Transverse colon (tissue), 4 donors: ENCODE measurements around the gene RAI1. TPM values are rescaled to one million over a fixed set of nuclear protein-coding genes. Genes with fewer than 3 reads are reported as not detected.

Experiments used
- DNase-seq: peaks from one replicate; pipeline ENCODE4 v3.0.0-alpha.2; 2019
- H3K27ac ChIP-seq, 4 donors: fragments of 200-600 bp; sonication (generic); 2 replicates each; pipeline ENCODE4 v1.5.1; 2016 to 2018; ENCODE audit warnings: inconsistent platforms in 4 of 4
- H3K27me3 ChIP-seq: fragments of 200-600 bp; sonication (generic); 2 replicates; pipeline ENCODE4 v1.5.1; 2017; ENCODE audit warnings: inconsistent platforms
- H3K36me3 ChIP-seq, 4 donors: fragments of 200-600 bp; sonication (generic); 2 replicates each; pipeline ENCODE4 v1.5.1; 2017 to 2019; ENCODE audit warnings: inconsistent platforms in 4 of 4
- H3K4me1 ChIP-seq, 4 donors: fragments of 200-600 bp; sonication (generic); 2 replicates each; pipeline ENCODE4 v1.5.1; 2017 to 2020; ENCODE audit warnings: inconsistent platforms in 4 of 4
- H3K4me3 ChIP-seq, 4 donors: fragments of 200-600 bp; sonication (generic); 1 replicate in 1 of 4; 2 replicates in 3 of 4; pipeline versions ENCODE4 v1.5.1 to v1.6.1; 2017 to 2019; ENCODE audit warnings: inconsistent platforms in 4 of 4
- H3K9me3 ChIP-seq, 2 donors: fragments of 200-600 bp; sonication (generic); 2 replicates each; pipeline ENCODE4 v1.5.1; 2017 to 2019; ENCODE audit warnings: inconsistent platforms in 2 of 2
- CTCF ChIP-seq, 5 experiments: fragments of 200-600 bp in 3 of 5; fragments of 450-650 bp in 2 of 5; sonication (generic) in 3 of 5; IDR thresholded peaks; 1 replicate in 2 of 5; 2 replicates in 3 of 5; pipeline ENCODE4 v1.5.1; 2016 to 2017; ENCODE audit warnings: antibody characterized with exemption in 5 of 5, inconsistent platforms in 3 of 5, mild to moderate bottlenecking in 2 of 5, moderate library complexity in 1 of 5
- EP300 ChIP-seq: sonication (generic); formaldehyde crosslinking; IDR thresholded peaks from one replicate; pipeline ENCODE4 v1.6.1; 2017; ENCODE audit warnings: antibody characterized with exemption, low read depth
- POLR2A ChIP-seq: fragments of 450-650 bp; IDR thresholded peaks from one replicate; pipeline ENCODE4 v1.6.1; 2016; ENCODE audit warnings: antibody characterized with exemption, mild to moderate bottlenecking, moderate library complexity
- POLR2AphosphoS5 ChIP-seq, 3 donors: sonication (generic); formaldehyde crosslinking; IDR thresholded peaks; one replicate each; pipeline ENCODE4 v1.6.1; 2016; ENCODE audit warnings: antibody characterized with exemption in 3 of 3
- WGBS, 2 donors: methylation state at CpG; one replicate each; pipeline ENCODE4 v1.1.5; 2018; ENCODE audit warnings: low coverage in 1 of 2; 5-methylcytosine and 5-hydroxymethylcytosine counted together
- in situ Hi-C, 4 donors: fragments of 200-750 bp; cut with MboI; loops; one replicate each; pipeline versions ENCODE4 v1.15.0 to v1.15.1; 2017; ENCODE audit warnings: low sequenced_read_pairs in 3 of 4, low pct_ligation_motif_present in 1 of 4, low pct_unique_long_range_greater_than_20kb in 1 of 4
- intact Hi-C: fragments of 100-400 bp; cut with DNase I; formaldehyde crosslinking; loops from one replicate; pipeline ENCODE4 v1.15.1; 2023; ENCODE audit warnings: low total_unique reads
- total RNA-seq, 4 donors: library from RNA; depleted of rRNA; stranded (reverse); fragments of >200 nt; gene quantifications; one replicate each; pipeline ENCODE4 v1.1.0, GENCODE V29; 2016

The RAI1 gene
- total RNA-seq, 4 donors from 2014 or later, result 14.1 to 163 (median 34.6) TPM

GRCh38 chr17:17645961-17646360 is 35.3 kb upstream of the RAI1 start:
- WGBS, 2 donors, result 80 to 100% methylated on average over 1 to 2 of the region's 2 CpGs
- TF ChIP-seq CTCF (IDR thresholded peaks at IDR 0.05) (no peak), EP300 (no peak)
- Histone ChIP-seq H3K4me3 (no peak overlapping the region), H3K27ac (no peak overlapping the region), H3K4me1 (no peaks in the 10 kb centered on the region), H3K27me3 (no peaks in the 10 kb centered on the region), H3K36me3 (no peaks in the 10 kb centered on the region), H3K9me3 (no peaks in the 10 kb centered on the region)
- in situ Hi-C loops (loop anchor here in 3 of 4 donors (10.0 kb wide), 2 partner anchors 141 to 291 kb away; no protein-coding TSS in a partner anchor), intact Hi-C loops (no loop called here)
- DNase-seq, result no peak

GRCh38 chr17:17647524-17648178 is 33.6 kb upstream of the RAI1 start:
- no peak for DNase-seq
- Histone ChIP-seq H3K4me1 (no peaks in the 10 kb centered on the region), H3K4me3 (no peak overlapping the region), H3K27ac (no peak overlapping the region), H3K27me3 (no peaks in the 10 kb centered on the region), H3K36me3 (no peaks in the 10 kb centered on the region), H3K9me3 (no peaks in the 10 kb centered on the region)
- intact Hi-C loops (no loop called here), in situ Hi-C loops (loop anchor here in 3 of 4 donors (10.0 kb wide), 2 partner anchors 143 to 293 kb away; no protein-coding TSS in a partner anchor)
- WGBS, 2 donors, result 90 to 92% methylated on average over 4 to 14 of the region's 14 CpGs
- TF ChIP-seq CTCF (IDR thresholded peaks at IDR 0.05) (no peak), POLR2A (no peak), POLR2AphosphoS5 (IDR thresholded peaks at IDR 0.05) (no peak), EP300 (no peak)

GRCh38 chr17:17648762-17649161 is 32.5 kb upstream of the RAI1 start:
- DNase-seq, result no peak
- WGBS, 2 donors, result 56 to 66% methylated on average over 7 of the region's 7 CpGs
- Histone ChIP-seq H3K36me3 (no peaks in the 10 kb centered on the region), H3K4me1 (no peaks in the 10 kb centered on the region), H3K27ac (no peak overlapping the region), H3K9me3 (no peaks in the 10 kb centered on the region), H3K4me3 (no peak overlapping the region), H3K27me3 (no peaks in the 10 kb centered on the region)
- intact Hi-C loops (no loop called here), in situ Hi-C loops (loop anchor here in 3 of 4 donors (10.0 kb wide), 2 partner anchors 144 to 294 kb away; no protein-coding TSS in a partner anchor)
- no peak for TF ChIP-seq POLR2A
- no peak for TF ChIP-seq CTCF (IDR thresholded peaks at IDR 0.05)
- TF ChIP-seq POLR2AphosphoS5 (IDR thresholded peaks at IDR 0.05), result no peak
- no peak for TF ChIP-seq EP300

- 90 to 100% methylated on average over 1 of the region's 1 CpG for WGBS, 2 donors
- no peaks in the 10 kb centered on the region for H3K27me3 ChIP-seq
- no peaks in the 10 kb centered on the region for H3K36me3 ChIP-seq
- H3K27ac ChIP-seq, result no peak overlapping the region
- in situ Hi-C loops, result no loop called here
- TF ChIP-seq EP300, result no peak
- no peak for TF ChIP-seq CTCF (IDR thresholded peaks at IDR 0.05)
- TF ChIP-seq POLR2AphosphoS5 (IDR thresholded peaks at IDR 0.05), result no peak
- TF ChIP-seq POLR2A, result no peak
- no peak for DNase-seq
- H3K4me1 ChIP-seq, result no peaks in the 10 kb centered on the region
- no peak overlapping the region for H3K4me3 ChIP-seq
- intact Hi-C loops, result no loop called here
- H3K9me3 ChIP-seq, result no peaks in the 10 kb centered on the region
These were observed 30.3 kb upstream of the RAI1 start for GRCh38 chr17:17650959-17651358.
